Natural killer cell (primary cell): Measurements from ENCODE around the gene ATP2A2. TPM values are rescaled to one million over a fixed set of nuclear protein-coding genes. Genes with fewer than 3 reads are reported as not detected.

ENCODE experiments used
- ATAC-seq, 3 donors: fragments of 150-1000 bp in 2 of 3; fragments of 200-7000 bp in 1 of 3; cut with Tn5 transposase; 1 replicate in 1 of 3; 2 replicates in 2 of 3; pipeline ENCODE4 v1.10.0; 2021; ENCODE audit warnings: mild to moderate bottlenecking in 2 of 3, moderate library complexity in 2 of 3
- DNase-seq, 2 donors: peaks; one replicate each; pipeline versions ENCODE4 v3.0.0 to v3.0.0-alpha.2; 2013 to 2021; ENCODE audit warnings: mixed read lengths in 1 of 2
- H3K27ac ChIP-seq: one replicate; pipeline ENCODE4 v1.5.1; 2013; ENCODE audit warnings: mild to moderate bottlenecking, low read length
- H3K27me3 ChIP-seq: one replicate; pipeline ENCODE4 v1.6.1; 2013; ENCODE audit warnings: low read length; ENCODE audit not compliant: control insufficient read depth, insufficient read depth
- H3K36me3 ChIP-seq: one replicate; pipeline ENCODE4 v1.6.1; 2013; ENCODE audit warnings: low read length; ENCODE audit not compliant: control insufficient read depth, insufficient read depth
- H3K4me1 ChIP-seq: one replicate; pipeline ENCODE4 v1.6.1; 2013; ENCODE audit warnings: low read length; ENCODE audit not compliant: control insufficient read depth, insufficient read depth
- H3K4me3 ChIP-seq: one replicate; pipeline ENCODE4 v1.5.1; 2013; ENCODE audit warnings: low read length
- H3K9me3 ChIP-seq: one replicate; pipeline ENCODE4 v1.6.1; 2013; ENCODE audit warnings: low read length; ENCODE audit not compliant: control insufficient read depth, insufficient read depth
- H3K27ac Mint-ChIP-seq, 2 donors: one replicate each; pipeline ENCODE4 v1.8.0; 2022; ENCODE audit warnings: mild to moderate bottlenecking in 2 of 2, mixed read lengths in 2 of 2, moderate library complexity in 1 of 2
- H3K27me3 Mint-ChIP-seq, 2 donors: one replicate each; pipeline ENCODE4 v1.8.0; 2022; ENCODE audit warnings: low read depth in 2 of 2, mixed read lengths in 2 of 2
- H3K36me3 Mint-ChIP-seq: one replicate; pipeline ENCODE4 v1.8.0; 2022; ENCODE audit warnings: mixed read lengths
- H3K4me1 Mint-ChIP-seq, 2 donors: one replicate each; pipeline ENCODE4 v1.8.0; 2022; ENCODE audit warnings: mixed read lengths in 2 of 2
- H3K4me3 Mint-ChIP-seq: one replicate; pipeline ENCODE4 v1.8.0; 2022; ENCODE audit warnings: mild to moderate bottlenecking, moderate library complexity, mixed read lengths
- H3K9me3 Mint-ChIP-seq, 2 donors: one replicate each; pipeline ENCODE4 v1.8.0; 2022; ENCODE audit warnings: mixed read lengths in 2 of 2
- CTCF ChIP-seq: fragments of 200-600 bp; IDR thresholded peaks from one replicate; pipeline ENCODE4 v1.8.0; 2022; ENCODE audit warnings: antibody characterized with exemption
- WGBS: methylation state at CpG from one replicate; pipeline ENCODE4 v1.1.7; 2013; ENCODE audit warnings: missing lambda C conversion rate; ENCODE audit not compliant: insufficient coverage; 5-methylcytosine and 5-hydroxymethylcytosine counted together
- intact Hi-C: fragments of 100-400 bp; cut with micrococcal nuclease; formaldehyde crosslinking; loops from one replicate; pipeline ENCODE4 v1.14.2; 2022
- total RNA-seq, 4 donors: library from RNA; stranded (reverse); fragments of 120-200 nt in 1 of 4; gene quantifications; one replicate each; pipeline versions ENCODE4 v1.2.3 to v1.2.4, GENCODE V29; 2013 to 2022

ATP2A2 gene
- total RNA-seq, 3 donors from 2014 or later (not counting 1 experiment from before 2014, with no cell fraction given), result 118 to 140 (median 123) TPM

- Histone ChIP-seq H3K4me1 (no peaks in the 10 kb centered on the region), H3K27ac (no peak overlapping the region), H3K4me3 (no peak overlapping the region), H3K27me3 (no peaks in the 10 kb centered on the region), H3K9me3 (no peaks in the 10 kb centered on the region), H3K36me3 (no peaks in the 10 kb centered on the region)
- WGBS, result 71% methylated on average over 5 of the region's 5 CpGs
- Mint-ChIP-seq H3K27ac (no peak overlapping the region), H3K27me3 (peaks cover 7 to 22% of the 10 kb centered on the region in 2 donors), H3K4me1 (no peaks in the 10 kb centered on the region), H3K9me3 (no peaks in the 10 kb centered on the region), H3K4me3 (no peak overlapping the region), H3K36me3 (no peaks in the 10 kb centered on the region)
- intact Hi-C loops, result no loop called here
- ATAC-seq, result no peak
- no peak for DNase-seq
- no peak for TF ChIP-seq CTCF
Observed at GRCh38 chr12:110266381-110266960, 14.6 kb upstream of the ATP2A2 start.

- Mint-ChIP-seq H3K4me1 (no peaks in the 10 kb centered on the region), H3K4me3 (no peak overlapping the region), H3K9me3 (no peaks in the 10 kb centered on the region), H3K27ac (no peak overlapping the region), H3K27me3 (peaks cover 7 to 22% of the 10 kb centered on the region in 2 donors), H3K36me3 (no peaks in the 10 kb centered on the region)
- Histone ChIP-seq H3K27me3 (no peaks in the 10 kb centered on the region), H3K36me3 (no peaks in the 10 kb centered on the region), H3K4me3 (no peak overlapping the region), H3K9me3 (no peaks in the 10 kb centered on the region), H3K4me1 (no peaks in the 10 kb centered on the region), H3K27ac (no peak overlapping the region)
- intact Hi-C loops, result no loop called here
- 51% methylated on average over 8 of the region's 9 CpGs for WGBS
- TF ChIP-seq CTCF, result no peak
- DNase-seq, result no peak
- peak in 1 of 3 donors; percentile 57 for ATAC-seq
Observed at GRCh38 chr12:110266980-110267620, 13.9 kb upstream of the ATP2A2 start.

- Mint-ChIP-seq H3K4me3 (no peak overlapping the region), H3K27ac (no peak overlapping the region), H3K36me3 (no peaks in the 10 kb centered on the region), H3K9me3 (no peaks in the 10 kb centered on the region), H3K27me3 (peaks cover 4 to 22% of the 10 kb centered on the region in 2 donors), H3K4me1 (no peaks in the 10 kb centered on the region)
- H3K27ac ChIP-seq, result no peak overlapping the region
- TF ChIP-seq CTCF, result no peak
- H3K4me1 ChIP-seq, result no peaks in the 10 kb centered on the region
- H3K4me3 ChIP-seq, result no peak overlapping the region
- no peak for ATAC-seq
- no peaks in the 10 kb centered on the region for H3K36me3 ChIP-seq
- intact Hi-C loops, result no loop called here
- 95% methylated on average over 5 of the region's 8 CpGs for WGBS
- H3K9me3 ChIP-seq, result no peaks in the 10 kb centered on the region
- H3K27me3 ChIP-seq, result no peaks in the 10 kb centered on the region
- DNase-seq, result no peak
Observed at GRCh38 chr12:110269622-110270124, 11.4 kb upstream of the ATP2A2 start.
